RWPE1 (cell line): ENCODE results near the gene BCL11A.

Experiments used
- CTCF ChIA-PET: fragments of 350-600 bp; sonication (Branson Sonifier 250); formaldehyde crosslinking; extraction: SDS; loops from one replicate; lab custom pipeline; 2021; lab: Yijun Ruan, JAX
- POLR2A ChIA-PET: fragments of 400-600 bp; formaldehyde crosslinking; extraction: SDS; loops from one replicate; lab custom pipeline; 2020; ENCODE audit warnings: antibody characterized with exemption; ENCODE audit not compliant: low non-redundant PET; lab: Yijun Ruan, JAX
- DNase-seq: peaks from one replicate; pipeline ENCODE4 v3.0.0; 2012; ENCODE audit warnings: low spot score
- H3K27ac ChIP-seq: fragments of 450-650 bp; 2 replicates; pipeline ENCODE4 v1.5.1; 2017
- TF ChIP-seq, protein P1 (sequence below): fragments of 450-650 bp; conservative IDR thresholded peaks from 2 replicates; pipeline ENCODE4 v1.5.1; 2017; ENCODE audit warnings: low read depth, mild to moderate bottlenecking

BCL11A gene

DNA sequence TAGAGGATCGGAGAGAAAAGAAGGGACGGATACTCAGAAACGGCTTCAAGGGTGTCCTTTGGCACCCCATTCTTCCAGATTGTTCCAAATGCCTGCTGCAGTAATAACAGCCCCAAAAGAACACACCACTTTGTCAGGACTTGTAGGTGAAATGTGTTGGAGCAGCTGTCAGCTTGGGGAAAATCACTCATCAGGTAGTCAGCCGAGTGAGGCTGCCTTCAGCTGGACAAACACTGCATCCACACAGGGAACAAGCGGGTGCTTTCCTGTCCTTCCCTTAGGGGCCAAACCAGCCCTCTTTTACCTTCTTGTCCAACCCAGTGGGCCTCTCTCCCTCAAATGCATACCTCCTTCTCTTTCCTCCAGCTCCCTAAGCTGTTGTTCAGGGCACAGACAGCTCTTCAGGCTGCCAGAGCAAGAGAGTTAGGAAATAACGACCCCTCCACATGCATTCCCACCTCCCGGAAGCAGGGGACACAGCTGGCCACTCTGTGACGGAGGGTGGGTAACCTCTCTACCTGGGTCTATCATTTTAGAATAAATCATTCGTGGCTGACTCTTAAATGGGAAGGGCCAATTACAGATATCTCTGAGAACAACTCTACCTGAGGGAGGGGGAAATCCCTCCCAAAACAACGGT is 48.1 kb downstream of the BCL11A start:
- H3K27ac ChIP-seq = no peak overlapping the region
- DNase-seq = peak; percentile 25
- ChIA-PET CTCF (no interaction called here), POLR2A (no interaction called here)
- TF ChIP-seq, protein P1, sequence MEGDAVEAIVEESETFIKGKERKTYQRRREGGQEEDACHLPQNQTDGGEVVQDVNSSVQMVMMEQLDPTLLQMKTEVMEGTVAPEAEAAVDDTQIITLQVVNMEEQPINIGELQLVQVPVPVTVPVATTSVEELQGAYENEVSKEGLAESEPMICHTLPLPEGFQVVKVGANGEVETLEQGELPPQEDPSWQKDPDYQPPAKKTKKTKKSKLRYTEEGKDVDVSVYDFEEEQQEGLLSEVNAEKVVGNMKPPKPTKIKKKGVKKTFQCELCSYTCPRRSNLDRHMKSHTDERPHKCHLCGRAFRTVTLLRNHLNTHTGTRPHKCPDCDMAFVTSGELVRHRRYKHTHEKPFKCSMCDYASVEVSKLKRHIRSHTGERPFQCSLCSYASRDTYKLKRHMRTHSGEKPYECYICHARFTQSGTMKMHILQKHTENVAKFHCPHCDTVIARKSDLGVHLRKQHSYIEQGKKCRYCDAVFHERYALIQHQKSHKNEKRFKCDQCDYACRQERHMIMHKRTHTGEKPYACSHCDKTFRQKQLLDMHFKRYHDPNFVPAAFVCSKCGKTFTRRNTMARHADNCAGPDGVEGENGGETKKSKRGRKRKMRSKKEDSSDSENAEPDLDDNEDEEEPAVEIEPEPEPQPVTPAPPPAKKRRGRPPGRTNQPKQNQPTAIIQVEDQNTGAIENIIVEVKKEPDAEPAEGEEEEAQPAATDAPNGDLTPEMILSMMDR = no peak

DNA sequence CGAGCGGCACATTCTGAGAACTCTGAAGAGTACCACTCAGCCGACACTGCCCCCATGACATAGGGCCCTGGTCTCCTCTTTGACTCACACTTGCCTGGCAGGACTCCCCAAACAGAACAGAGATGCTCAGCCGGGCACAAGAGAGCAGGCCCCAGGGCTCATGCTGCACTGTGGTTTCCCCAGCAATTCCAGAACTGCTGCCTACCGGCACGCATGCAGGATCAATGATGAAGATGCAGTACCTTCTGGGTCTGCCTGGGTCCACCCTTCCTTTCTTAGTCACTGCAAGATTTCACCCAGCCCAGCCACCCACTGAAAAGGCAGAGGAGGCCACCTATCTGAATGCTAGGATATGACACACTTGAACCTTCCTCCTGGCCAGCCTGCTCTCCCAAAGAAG is 49.4 kb downstream of the BCL11A start:
- CTCF ChIA-PET = interaction anchor here (0.6 to 1.3 kb wide), 3 partner anchors 24 to 809 kb away, joined by 3 to 4 read pairs (median 3); no protein-coding TSS in a partner anchor
- no peak overlapping the region for H3K27ac ChIP-seq
- POLR2A ChIA-PET = no interaction called here
- TF ChIP-seq, protein P1 = no peak
- DNase-seq = no peak

DNA sequence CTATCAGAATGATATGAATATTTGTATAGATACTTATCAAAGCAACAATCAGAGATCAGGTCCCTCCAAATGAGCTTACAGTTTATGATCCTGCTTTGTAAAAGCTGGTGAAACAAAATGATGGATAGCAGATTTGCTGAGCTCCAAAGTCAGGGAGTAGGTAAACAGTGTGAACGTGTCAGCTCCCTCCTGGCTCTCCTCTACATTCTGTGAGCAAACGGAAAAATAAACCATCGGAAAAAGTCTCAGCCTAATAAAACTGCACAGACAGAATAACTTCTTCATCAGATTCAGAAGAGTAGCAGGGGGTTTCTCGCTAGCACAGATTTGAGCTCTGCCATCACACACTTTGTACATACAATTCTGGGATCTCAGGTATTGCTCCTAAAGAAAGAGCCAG is 51.3 kb downstream of the BCL11A start:
- POLR2A ChIA-PET = interaction anchor here (0.6 kb wide), 1 partner anchor 20 kb away, joined by 3 read pairs; no protein-coding TSS in a partner anchor
- TF ChIP-seq, protein P1 = no peak
- CTCF ChIA-PET = interaction anchor here (1.1 kb wide), 1 partner anchor 48 kb away, joined by 4 read pairs; no protein-coding TSS in a partner anchor
- DNase-seq = no peak
- no peak overlapping the region for H3K27ac ChIP-seq

DNA sequence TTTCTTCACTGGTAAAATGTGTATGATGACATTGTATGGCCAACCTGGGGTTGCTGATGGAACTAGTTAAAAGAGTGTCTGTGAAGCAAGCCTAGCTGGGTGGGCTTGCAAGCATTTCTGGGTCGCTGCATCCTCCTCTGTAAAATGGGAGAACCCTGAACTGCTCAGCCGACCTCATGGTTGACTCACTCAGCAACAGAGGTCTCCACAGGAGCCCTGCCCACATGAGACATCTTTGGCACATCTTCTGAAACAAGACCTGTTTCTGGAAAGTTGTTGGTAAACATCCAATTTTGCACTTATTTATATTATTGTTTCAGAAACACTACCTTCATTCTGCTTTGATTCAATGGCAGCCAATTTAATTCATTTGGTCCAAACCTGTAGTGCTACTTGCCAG is 52.6 kb downstream of the BCL11A start:
- ChIA-PET POLR2A (no interaction called here), CTCF (interaction anchor here (0.6 to 1.2 kb wide), 2 partner anchors 21 to 65 kb away, joined by 3 read pairs; no protein-coding TSS in a partner anchor)
- TF ChIP-seq, protein P1 = no peak
- DNase-seq = no peak
- no peak overlapping the region for H3K27ac ChIP-seq

DNA sequence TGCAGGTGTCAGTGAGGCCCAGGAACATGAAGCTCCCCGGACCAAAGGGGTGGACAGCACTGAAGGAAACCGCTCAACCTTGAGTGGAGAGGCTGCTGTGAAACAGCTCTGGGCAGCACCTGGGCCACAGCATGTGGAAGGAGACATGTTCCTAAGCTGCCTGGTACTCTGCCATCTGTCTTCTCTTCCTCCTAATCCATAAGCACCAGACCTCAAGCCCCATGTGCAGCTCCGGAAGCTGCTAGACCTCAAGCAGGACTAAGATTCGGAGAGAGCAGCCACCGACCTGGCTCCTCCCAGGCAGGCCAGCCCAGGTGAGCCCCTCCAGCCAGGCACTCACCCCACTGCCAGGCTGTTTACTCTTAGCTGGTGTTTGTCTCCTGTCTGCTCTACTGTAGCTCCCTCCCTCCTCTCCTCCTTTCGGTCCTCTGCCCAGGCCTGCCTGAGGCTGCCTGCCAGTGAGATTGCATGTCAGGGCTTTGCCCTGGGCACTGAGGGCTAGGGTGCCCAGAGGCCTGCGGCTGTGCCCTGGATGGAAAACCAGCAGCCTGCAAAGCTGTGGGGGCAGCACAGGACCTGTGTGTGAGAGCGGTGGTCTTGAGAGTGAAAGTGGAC is 53.7 kb downstream of the BCL11A start:
- H3K27ac ChIP-seq = peak overlapping the region; percentile 47
- POLR2A ChIA-PET = no interaction called here

DNA sequence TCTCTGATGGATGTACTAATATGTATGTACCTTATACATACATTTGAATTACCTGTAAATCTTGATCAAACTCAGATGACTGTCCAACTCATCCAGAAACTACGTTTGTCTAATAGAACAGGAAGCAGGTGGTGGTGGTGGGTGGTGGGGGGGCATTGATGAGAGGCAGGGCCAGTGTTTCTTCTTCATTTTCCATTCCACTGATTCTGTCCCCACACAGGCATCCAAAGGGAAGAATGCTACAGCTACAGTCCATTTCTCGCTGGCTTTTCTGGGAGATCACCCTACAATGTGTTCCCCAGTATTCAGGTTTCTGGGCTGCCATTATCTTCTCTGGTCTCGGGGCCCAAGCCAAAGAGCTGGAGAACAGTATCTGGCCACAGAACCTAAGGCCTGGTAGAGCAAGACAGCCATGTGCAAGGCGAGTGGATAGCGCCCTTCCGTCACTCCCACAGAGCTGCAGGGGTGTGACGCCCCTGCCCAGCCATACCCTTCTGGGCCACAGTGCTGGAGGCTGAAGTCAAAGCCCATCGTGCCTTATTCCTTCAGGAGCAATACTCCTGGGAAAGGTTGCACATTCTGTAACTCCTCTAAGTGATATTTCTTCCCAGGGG is 54.5 kb downstream of the BCL11A start:
- no peak for DNase-seq
- TF ChIP-seq, protein P1 = no peak
- CTCF ChIA-PET = interaction anchor here (0.7 kb wide), 1 partner anchor 238 kb away, joined by 3 read pairs; no protein-coding TSS in a partner anchor
- H3K27ac ChIP-seq = no peak overlapping the region
- POLR2A ChIA-PET = no interaction called here

More for the DNA sequence above, 53.7 kb downstream of the BCL11A start:
- CTCF ChIA-PET = interaction anchor here (0.6 to 1.2 kb wide), 3 partner anchors 18 to 239 kb away, joined by 3 read pairs; no protein-coding TSS in a partner anchor
- TF ChIP-seq, protein P1 = no peak
- DNase-seq = peak; percentile 41
